Stomach (tissue), 4 donors: Measurements from ENCODE around the gene IGDCC3.

ENCODE experiments used
- CTCF ChIP-seq, 7 experiments: fragments of 450-650 bp in 4 of 7; fragments of 200-600 bp in 3 of 7; sonication (generic) in 3 of 7; IDR thresholded peaks; one replicate each; pipeline ENCODE4 v1.5.1; 2016 to 2019; ENCODE audit warnings: antibody characterized with exemption in 7 of 7, control low read depth in 2 of 7, mild to moderate bottlenecking in 1 of 7
- POLR2A ChIP-seq, 4 donors: fragments of 450-650 bp; IDR thresholded peaks; one replicate each; pipeline ENCODE4 v1.6.1; 2016; ENCODE audit warnings: antibody characterized with exemption in 4 of 4, control low read depth in 2 of 4, mild to moderate bottlenecking in 1 of 4, moderate library complexity in 1 of 4
- POLR2AphosphoS5 ChIP-seq, 3 donors: sonication (generic); formaldehyde crosslinking; IDR thresholded peaks; one replicate each; pipeline ENCODE4 v1.6.1; 2016; ENCODE audit warnings: antibody characterized with exemption in 3 of 3

- TF ChIP-seq CTCF (IDR thresholded peaks at IDR 0.05) (peak in 5 of 7 experiments; percentile 43 to 58 (median 57)), POLR2A (IDR thresholded peaks at IDR 0.05) (no peak), POLR2AphosphoS5 (IDR thresholded peaks at IDR 0.05) (no peak)
These were observed 23.2 kb upstream of the IGDCC3 start for GRCh38 chr15:65400760-65401610.
